ENCODE data around the gene CPEB2.

Gene CPEB2

GRCh38 chr4:15001869-15002658 lies at the start of gene CPEB2:
Gene CPEB2, plus strand, starts transcription at chr4:15002481. Its CDS starts 193 bp downstream, at chr4:15002674.
- Histone ChIP-seq H3K9ac (ENCODE audit: low read length) (peak within 1 kb of the TSS; percentile 77), H3K36me3 (ENCODE audit: control insufficient read depth, insufficient read depth, low read length) (no peaks in the 10 kb centered on the region; the same call in 1 of the 2 replicates), H3K4me1 (ENCODE audit: control insufficient read depth, insufficient read depth, low read length) (peaks cover 23% of the 10 kb centered on the region), H3K27ac (ENCODE audit: low read depth, low read length) (peak within 1 kb of the TSS; percentile 67; the same call in 1 of the 2 replicates), H3K4me3 (ENCODE audit: low read depth, low read length) (peak within 1 kb of the TSS; percentile 100), H3K9me3 (ENCODE audit: control insufficient read depth, insufficient read depth, low read depth, low read length) (no peaks in the 10 kb centered on the region), H3K27me3 (ENCODE audit: control insufficient read depth, insufficient read depth, low read length) (peaks cover 15% of the 10 kb centered on the region)

- H3K4me3 ChIP-seq (ENCODE audit: low read depth, low read length), result no peak overlapping the region
- H3K9me3 ChIP-seq (ENCODE audit: control insufficient read depth, insufficient read depth, low read depth, low read length), result no peaks in the 10 kb centered on the region
- no peaks in the 10 kb centered on the region for H3K36me3 ChIP-seq (ENCODE audit: control insufficient read depth, insufficient read depth, low read length)
- H3K9ac ChIP-seq (ENCODE audit: low read length), result no peak overlapping the region
- H3K27ac ChIP-seq (ENCODE audit: low read depth, low read length), result no peak overlapping the region
- H3K27me3 ChIP-seq (ENCODE audit: control insufficient read depth, insufficient read depth, low read length), result no peaks in the 10 kb centered on the region
- no peaks in the 10 kb centered on the region for H3K4me1 ChIP-seq (ENCODE audit: control insufficient read depth, insufficient read depth, low read length)
Observed at GRCh38 chr4:14958436-14958835, 43.8 kb upstream of the CPEB2 start.

- Histone ChIP-seq H3K9me3 (ENCODE audit: control insufficient read depth, insufficient read depth, low read depth, low read length) (no peaks in the 10 kb centered on the region), H3K36me3 (ENCODE audit: control insufficient read depth, insufficient read depth, low read length) (no peaks in the 10 kb centered on the region), H3K9ac (ENCODE audit: low read length) (no peak overlapping the region), H3K27ac (ENCODE audit: low read depth, low read length) (no peak overlapping the region), H3K27me3 (ENCODE audit: control insufficient read depth, insufficient read depth, low read length) (no peaks in the 10 kb centered on the region), H3K4me1 (ENCODE audit: control insufficient read depth, insufficient read depth, low read length) (no peaks in the 10 kb centered on the region), H3K4me3 (ENCODE audit: low read depth, low read length) (no peak overlapping the region)
Observed at GRCh38 chr4:14961292-14961691, 41.0 kb upstream of the CPEB2 start.

GRCh38 chr4:14965071-14965470 lies 37.2 kb upstream of the CPEB2 start:
- H3K9me3 ChIP-seq (ENCODE audit: control insufficient read depth, insufficient read depth, low read depth, low read length), result no peaks in the 10 kb centered on the region
- H3K36me3 ChIP-seq (ENCODE audit: control insufficient read depth, insufficient read depth, low read length), result no peaks in the 10 kb centered on the region
- H3K9ac ChIP-seq (ENCODE audit: low read length), result no peak overlapping the region
- no peak overlapping the region for H3K27ac ChIP-seq (ENCODE audit: low read depth, low read length)
- no peaks in the 10 kb centered on the region for H3K4me1 ChIP-seq (ENCODE audit: control insufficient read depth, insufficient read depth, low read length)
- no peaks in the 10 kb centered on the region for H3K27me3 ChIP-seq (ENCODE audit: control insufficient read depth, insufficient read depth, low read length)
- H3K4me3 ChIP-seq (ENCODE audit: low read depth, low read length), result no peak overlapping the region

- no peaks in the 10 kb centered on the region for H3K36me3 ChIP-seq (ENCODE audit: control insufficient read depth, insufficient read depth, low read length)
- no peak overlapping the region for H3K9ac ChIP-seq (ENCODE audit: low read length)
- H3K27ac ChIP-seq (ENCODE audit: low read depth, low read length), result no peak overlapping the region
- H3K4me3 ChIP-seq (ENCODE audit: low read depth, low read length), result no peak overlapping the region
- H3K27me3 ChIP-seq (ENCODE audit: control insufficient read depth, insufficient read depth, low read length), result no peaks in the 10 kb centered on the region
- H3K9me3 ChIP-seq (ENCODE audit: control insufficient read depth, insufficient read depth, low read depth, low read length), result no peaks in the 10 kb centered on the region
- no peaks in the 10 kb centered on the region for H3K4me1 ChIP-seq (ENCODE audit: control insufficient read depth, insufficient read depth, low read length)
Observed at GRCh38 chr4:14967982-14968381, 34.3 kb upstream of the CPEB2 start.

- no peaks in the 10 kb centered on the region for H3K4me1 ChIP-seq (ENCODE audit: control insufficient read depth, insufficient read depth, low read length)
- no peak overlapping the region for H3K9ac ChIP-seq (ENCODE audit: low read length)
- H3K36me3 ChIP-seq (ENCODE audit: control insufficient read depth, insufficient read depth, low read length), result no peaks in the 10 kb centered on the region
- H3K9me3 ChIP-seq (ENCODE audit: control insufficient read depth, insufficient read depth, low read depth, low read length), result no peaks in the 10 kb centered on the region
- H3K27me3 ChIP-seq (ENCODE audit: control insufficient read depth, insufficient read depth, low read length), result no peaks in the 10 kb centered on the region
- no peak overlapping the region for H3K4me3 ChIP-seq (ENCODE audit: low read depth, low read length)
- H3K27ac ChIP-seq (ENCODE audit: low read depth, low read length), result no peak overlapping the region
Observed at GRCh38 chr4:14977830-14978229, 24.5 kb upstream of the CPEB2 start.

GRCh38 chr4:14984448-14984847 lies 17.8 kb upstream of the CPEB2 start:
- Histone ChIP-seq H3K9ac (ENCODE audit: low read length) (no peak overlapping the region), H3K27me3 (ENCODE audit: control insufficient read depth, insufficient read depth, low read length) (no peaks in the 10 kb centered on the region)

GRCh38 chr4:14985161-14985560 lies 17.1 kb upstream of the CPEB2 start:
- H3K27ac ChIP-seq (ENCODE audit: low read depth, low read length), result no peak overlapping the region
- no peak overlapping the region for H3K4me3 ChIP-seq (ENCODE audit: low read depth, low read length)
- peaks cover 3% of the 10 kb centered on the region; the same call in 1 of the 2 replicates for H3K4me1 ChIP-seq (ENCODE audit: control insufficient read depth, insufficient read depth, low read length)
- H3K27me3 ChIP-seq (ENCODE audit: control insufficient read depth, insufficient read depth, low read length), result no peaks in the 10 kb centered on the region
- H3K36me3 ChIP-seq (ENCODE audit: control insufficient read depth, insufficient read depth, low read length), result no peaks in the 10 kb centered on the region
- no peaks in the 10 kb centered on the region for H3K9me3 ChIP-seq (ENCODE audit: control insufficient read depth, insufficient read depth, low read depth, low read length)
- no peak overlapping the region for H3K9ac ChIP-seq (ENCODE audit: low read length)

More at GRCh38 chr4:14984448-14984847, 17.8 kb upstream of the CPEB2 start:
- Histone ChIP-seq H3K27ac (ENCODE audit: low read depth, low read length) (no peak overlapping the region), H3K4me3 (ENCODE audit: low read depth, low read length) (no peak overlapping the region), H3K9me3 (ENCODE audit: control insufficient read depth, insufficient read depth, low read depth, low read length) (no peaks in the 10 kb centered on the region), H3K36me3 (ENCODE audit: control insufficient read depth, insufficient read depth, low read length) (no peaks in the 10 kb centered on the region), H3K4me1 (ENCODE audit: control insufficient read depth, insufficient read depth, low read length) (peaks cover 3% of the 10 kb centered on the region; the same call in 1 of the 2 replicates)

- H3K9me3 ChIP-seq (ENCODE audit: control insufficient read depth, insufficient read depth, low read depth, low read length), result no peaks in the 10 kb centered on the region
- H3K27ac ChIP-seq (ENCODE audit: low read depth, low read length), result no peak overlapping the region
- H3K36me3 ChIP-seq (ENCODE audit: control insufficient read depth, insufficient read depth, low read length), result no peaks in the 10 kb centered on the region
- H3K4me3 ChIP-seq (ENCODE audit: low read depth, low read length), result no peak overlapping the region
- no peaks in the 10 kb centered on the region for H3K27me3 ChIP-seq (ENCODE audit: control insufficient read depth, insufficient read depth, low read length)
- peaks cover 3% of the 10 kb centered on the region; the same call in 1 of the 2 replicates for H3K4me1 ChIP-seq (ENCODE audit: control insufficient read depth, insufficient read depth, low read length)
- H3K9ac ChIP-seq (ENCODE audit: low read length), result no peak overlapping the region
Observed at GRCh38 chr4:14985843-14986242, 16.4 kb upstream of the CPEB2 start.

GRCh38 chr4:14987054-14987453 lies 15.2 kb upstream of the CPEB2 start:
- Histone ChIP-seq H3K4me3 (ENCODE audit: low read depth, low read length) (no peak overlapping the region), H3K36me3 (ENCODE audit: control insufficient read depth, insufficient read depth, low read length) (no peaks in the 10 kb centered on the region), H3K9ac (ENCODE audit: low read length) (no peak overlapping the region)

GRCh38 chr4:14990484-14990883 lies 11.8 kb upstream of the CPEB2 start:
- peaks cover 3% of the 10 kb centered on the region; the same call in 1 of the 2 replicates for H3K4me1 ChIP-seq (ENCODE audit: control insufficient read depth, insufficient read depth, low read length)
- no peaks in the 10 kb centered on the region for H3K36me3 ChIP-seq (ENCODE audit: control insufficient read depth, insufficient read depth, low read length)
- no peak overlapping the region for H3K27ac ChIP-seq (ENCODE audit: low read depth, low read length)
- no peak overlapping the region for H3K4me3 ChIP-seq (ENCODE audit: low read depth, low read length)
- H3K9me3 ChIP-seq (ENCODE audit: control insufficient read depth, insufficient read depth, low read depth, low read length), result no peaks in the 10 kb centered on the region
- H3K9ac ChIP-seq (ENCODE audit: low read length), result no peak overlapping the region
- H3K27me3 ChIP-seq (ENCODE audit: control insufficient read depth, insufficient read depth, low read length), result no peaks in the 10 kb centered on the region

More at GRCh38 chr4:14987054-14987453, 15.2 kb upstream of the CPEB2 start:
- no peaks in the 10 kb centered on the region for H3K27me3 ChIP-seq (ENCODE audit: control insufficient read depth, insufficient read depth, low read length)
- H3K9me3 ChIP-seq (ENCODE audit: control insufficient read depth, insufficient read depth, low read depth, low read length), result no peaks in the 10 kb centered on the region
- peaks cover 3% of the 10 kb centered on the region; the same call in 1 of the 2 replicates for H3K4me1 ChIP-seq (ENCODE audit: control insufficient read depth, insufficient read depth, low read length)
- no peak overlapping the region for H3K27ac ChIP-seq (ENCODE audit: low read depth, low read length)
